Measurements from ENCODE around the gene FBF1.

DNA sequence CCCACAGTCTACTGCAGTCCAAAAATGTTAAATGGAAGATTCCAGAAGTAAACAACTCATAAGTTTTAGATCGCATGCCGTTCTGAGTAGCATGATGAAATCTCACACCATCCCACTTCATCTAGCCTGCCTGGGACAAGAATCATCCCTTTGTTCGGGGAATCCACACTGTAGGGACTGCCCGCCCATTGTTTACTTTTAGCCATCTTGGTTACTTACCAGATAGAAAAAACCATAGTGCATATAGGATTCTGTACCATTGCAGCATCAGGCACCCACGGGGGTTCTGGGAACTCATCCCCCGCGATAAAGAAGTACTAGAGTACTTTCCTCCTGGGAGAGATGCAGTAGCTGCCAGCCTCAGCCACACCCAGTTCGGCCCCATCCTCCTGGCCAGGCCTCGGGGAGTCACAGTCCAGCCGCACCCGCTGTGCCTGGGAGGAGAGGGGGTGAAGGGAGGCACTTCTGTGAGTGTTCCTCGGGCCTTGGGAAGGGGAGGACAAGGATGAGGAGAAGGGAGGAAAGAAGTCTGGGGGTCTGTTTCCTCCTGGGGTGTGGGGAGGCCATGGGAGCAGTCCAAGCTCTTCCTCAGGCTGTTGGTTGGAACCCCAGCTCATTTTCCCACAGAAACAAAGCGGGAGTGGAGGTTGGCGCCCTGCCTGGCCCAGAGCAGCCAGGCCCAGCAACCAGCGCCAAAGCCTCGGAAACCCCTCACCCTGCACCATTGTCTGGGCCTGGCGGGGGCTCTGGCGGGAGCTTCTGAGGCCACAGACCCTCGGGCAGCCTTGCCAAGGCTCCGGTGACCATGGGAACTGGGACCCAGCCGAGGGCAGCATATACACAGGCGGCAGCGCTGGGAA lies 71.3 kb downstream of the FBF1 start:
- TF ChIP-seq, protein P1, sequence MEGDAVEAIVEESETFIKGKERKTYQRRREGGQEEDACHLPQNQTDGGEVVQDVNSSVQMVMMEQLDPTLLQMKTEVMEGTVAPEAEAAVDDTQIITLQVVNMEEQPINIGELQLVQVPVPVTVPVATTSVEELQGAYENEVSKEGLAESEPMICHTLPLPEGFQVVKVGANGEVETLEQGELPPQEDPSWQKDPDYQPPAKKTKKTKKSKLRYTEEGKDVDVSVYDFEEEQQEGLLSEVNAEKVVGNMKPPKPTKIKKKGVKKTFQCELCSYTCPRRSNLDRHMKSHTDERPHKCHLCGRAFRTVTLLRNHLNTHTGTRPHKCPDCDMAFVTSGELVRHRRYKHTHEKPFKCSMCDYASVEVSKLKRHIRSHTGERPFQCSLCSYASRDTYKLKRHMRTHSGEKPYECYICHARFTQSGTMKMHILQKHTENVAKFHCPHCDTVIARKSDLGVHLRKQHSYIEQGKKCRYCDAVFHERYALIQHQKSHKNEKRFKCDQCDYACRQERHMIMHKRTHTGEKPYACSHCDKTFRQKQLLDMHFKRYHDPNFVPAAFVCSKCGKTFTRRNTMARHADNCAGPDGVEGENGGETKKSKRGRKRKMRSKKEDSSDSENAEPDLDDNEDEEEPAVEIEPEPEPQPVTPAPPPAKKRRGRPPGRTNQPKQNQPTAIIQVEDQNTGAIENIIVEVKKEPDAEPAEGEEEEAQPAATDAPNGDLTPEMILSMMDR (optimal IDR thresholded peaks at IDR 0.05 in 1 of 3, IDR thresholded peaks at IDR 0.05 in 1 of 3, conservative IDR thresholded peaks at IDR 0.05 in 1 of 3; ENCODE audit: extremely low read depth in 1 of 3, insufficient read depth in 2 of 3, low read length in 3 of 3), result no peak
- TF ChIP-seq EZH2 (IDR thresholded peaks at IDR 0.05; ENCODE audit: low read length), result no peak

All from keratinocyte (primary cell).